Gastroesophageal sphincter (tissue), 4 donors: ENCODE measurements around the gene RGPD6. TPM values are rescaled to one million over a fixed set of nuclear protein-coding genes. Genes with fewer than 3 reads are reported as not detected.
"Not testable (repeated sequence)": the region's sequence is repeated elsewhere in the genome, so short reads cannot be mapped to it uniquely, and the experiment has no call there.

Experiments
- ATAC-seq: fragments of 150-250 bp; one replicate; pipeline ENCODE4 v1.9.1; 2016; ENCODE audit warnings: mild to moderate bottlenecking, moderate library complexity
- H3K27ac ChIP-seq, 4 donors: fragments of 200-600 bp; sonication (generic) in 3 of 4; 1 replicate in 3 of 4; 2 replicates in 1 of 4; pipeline ENCODE4 v1.5.1; 2016 to 2019
- H3K27me3 ChIP-seq: fragments of 200-600 bp; sonication (generic); one replicate; pipeline ENCODE4 v1.5.1; 2019
- H3K36me3 ChIP-seq, 2 donors: fragments of 200-600 bp; sonication (generic); one replicate each; pipeline ENCODE4 v1.5.1; 2019; ENCODE audit warnings: control low read depth in 1 of 2
- H3K4me1 ChIP-seq, 3 donors: fragments of 200-600 bp; sonication (generic); 1 replicate in 2 of 3; 2 replicates in 1 of 3; pipeline ENCODE4 v1.5.1; 2016 to 2019; ENCODE audit warnings: control low read depth in 2 of 3
- H3K4me3 ChIP-seq, 2 donors: fragments of 200-600 bp; sonication (generic); one replicate each; pipeline ENCODE4 v1.5.1; 2019; ENCODE audit warnings: mild to moderate bottlenecking in 1 of 2, moderate library complexity in 1 of 2
- H3K9me3 ChIP-seq, 3 donors: fragments of 200-600 bp; sonication (generic); one replicate each; pipeline ENCODE4 v1.5.1; 2017 to 2019; ENCODE audit warnings: control low read depth in 2 of 3
- WGBS, 2 donors: methylation state at CpG; one replicate each; pipeline ENCODE4 v1.1.5; 2018; ENCODE audit warnings: low coverage in 1 of 2; 5-methylcytosine and 5-hydroxymethylcytosine counted together
- total RNA-seq, 4 donors: library from RNA; depleted of rRNA; stranded (reverse); fragments of >200 nt; gene quantifications; one replicate each; pipeline ENCODE4 v1.1.0, GENCODE V29; 2016

RGPD6 gene
- total RNA-seq, 4 donors from 2014 or later: 26.2 to 66.8 (median 45.2) TPM

DNA sequence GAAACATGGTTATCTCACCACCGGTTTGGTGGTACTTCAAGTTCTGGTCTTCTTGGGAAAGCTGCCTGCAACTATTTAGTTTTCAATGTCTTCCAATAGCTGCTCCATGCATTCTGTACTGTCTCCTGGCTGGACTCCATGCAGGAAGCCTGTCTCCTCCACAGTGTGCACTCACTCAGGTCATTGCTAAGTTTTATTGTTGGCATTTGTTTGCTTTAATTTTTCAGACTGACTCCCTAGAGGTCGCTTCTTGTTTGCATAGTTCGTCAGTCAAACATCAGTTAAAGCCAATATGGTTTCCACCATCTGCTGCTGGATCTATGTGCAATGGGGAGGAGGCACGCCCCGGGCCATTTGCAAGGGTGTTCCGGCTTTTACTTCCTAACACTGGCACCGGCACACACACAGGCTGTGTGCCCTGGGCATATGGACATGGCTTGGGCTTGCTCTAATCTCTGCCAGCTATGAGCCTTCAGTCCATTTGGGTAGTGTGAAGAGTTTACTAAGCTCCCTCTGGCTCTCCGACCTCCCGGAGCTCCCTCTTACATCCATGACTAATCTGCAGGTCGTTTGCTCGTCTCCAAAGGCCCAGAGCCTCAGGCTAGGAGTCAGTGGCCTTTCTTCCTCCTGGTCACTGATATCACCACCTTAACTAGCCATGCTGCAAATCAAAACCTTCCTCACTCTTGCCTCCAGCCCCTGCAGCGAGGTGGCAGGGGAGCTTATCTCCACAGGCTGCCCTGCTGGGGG is 2.4 kb upstream of the RGPD6 start:
- not testable (repeated sequence) for H3K4me3 ChIP-seq, H3K36me3 ChIP-seq, H3K4me1 ChIP-seq, ATAC-seq, H3K9me3 ChIP-seq, H3K27me3 ChIP-seq, H3K27ac ChIP-seq
- WGBS, 2 donors: no CpG with 5 or more reads among the region's 12 CpGs

DNA sequence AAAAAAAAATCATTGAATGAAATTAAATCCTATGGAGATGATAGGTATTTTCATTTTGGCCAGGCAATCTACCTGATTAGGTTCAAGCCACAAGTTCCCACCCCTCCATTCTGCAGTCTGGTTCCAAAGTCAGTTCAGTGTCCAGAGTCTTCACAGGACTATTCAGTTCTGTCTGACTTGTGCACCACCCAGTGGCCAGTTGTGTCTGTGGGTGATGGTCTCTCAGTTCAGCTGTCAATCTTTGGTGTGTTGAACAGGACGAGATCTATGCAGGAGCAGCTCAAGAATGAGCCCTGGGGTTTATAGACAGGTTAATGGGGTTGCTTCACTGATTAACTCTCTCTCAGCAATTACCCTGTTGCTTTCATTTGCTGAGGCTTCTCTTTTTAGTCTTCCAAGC is 1.4 kb upstream of the RGPD6 start:
- H3K36me3 ChIP-seq, H3K4me1 ChIP-seq, H3K27me3 ChIP-seq, H3K4me3 ChIP-seq, H3K9me3 ChIP-seq, ATAC-seq, H3K27ac ChIP-seq: not testable (repeated sequence)
- WGBS, 2 donors: no CpG with 5 or more reads among the region's 1 CpG

DNA sequence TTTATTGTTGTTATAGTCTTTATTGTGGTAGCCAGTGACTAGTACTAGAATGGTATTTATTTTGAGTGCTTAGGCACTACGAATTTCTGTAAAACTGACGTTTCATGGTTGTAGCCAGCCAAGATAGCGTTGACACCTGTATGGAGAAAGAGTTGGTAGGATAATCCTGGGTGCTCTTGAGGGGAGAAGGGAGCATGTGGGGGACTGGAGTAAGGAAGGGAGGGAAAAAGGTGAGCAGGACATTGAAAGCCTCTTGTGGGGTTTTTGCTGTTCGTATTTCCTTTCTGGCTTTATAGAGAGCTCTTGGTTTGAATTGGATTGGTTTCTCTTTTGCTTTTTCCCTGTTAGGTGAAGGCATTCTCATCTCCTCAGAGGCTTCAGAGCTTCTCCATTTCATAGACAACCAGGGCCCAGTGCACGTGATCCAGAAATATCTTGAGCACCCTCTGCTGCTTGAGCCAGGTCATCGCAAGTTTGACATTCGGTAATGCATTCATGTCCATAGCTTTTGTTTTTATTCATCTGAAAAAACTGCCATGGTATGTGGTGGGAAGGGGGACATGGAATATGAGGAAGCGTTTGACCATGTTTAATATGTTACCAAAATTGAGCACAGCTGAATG is 77.2 kb downstream of the RGPD6 start:
- not testable (repeated sequence) for H3K9me3 ChIP-seq, H3K27ac ChIP-seq, H3K4me1 ChIP-seq, H3K27me3 ChIP-seq, H3K4me3 ChIP-seq, H3K36me3 ChIP-seq, ATAC-seq
- no CpG with 5 or more reads among the region's 8 CpGs for WGBS, 2 donors

DNA sequence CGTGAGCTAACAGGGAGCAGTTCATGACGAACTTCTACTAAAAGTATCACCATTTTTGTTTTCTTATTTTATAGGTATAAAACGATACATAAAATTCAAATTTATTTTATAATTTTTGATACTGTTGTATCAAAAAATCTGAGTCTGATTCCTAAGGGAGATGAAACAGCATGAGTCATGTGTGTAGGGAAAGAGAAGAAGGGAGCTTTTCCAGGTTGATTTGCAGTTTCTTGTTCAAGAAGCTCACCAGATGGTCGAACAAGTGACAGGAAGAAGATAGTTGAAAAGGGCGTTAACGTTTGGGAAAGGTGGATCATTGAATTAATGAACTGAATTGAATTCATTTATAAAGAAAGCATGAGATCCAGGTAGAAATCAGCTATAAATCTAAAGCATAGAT is 81.0 kb downstream of the RGPD6 start:
- not testable (repeated sequence) for H3K4me1 ChIP-seq
- WGBS, 2 donors: no CpG with 5 or more reads among the region's 6 CpGs

DNA sequence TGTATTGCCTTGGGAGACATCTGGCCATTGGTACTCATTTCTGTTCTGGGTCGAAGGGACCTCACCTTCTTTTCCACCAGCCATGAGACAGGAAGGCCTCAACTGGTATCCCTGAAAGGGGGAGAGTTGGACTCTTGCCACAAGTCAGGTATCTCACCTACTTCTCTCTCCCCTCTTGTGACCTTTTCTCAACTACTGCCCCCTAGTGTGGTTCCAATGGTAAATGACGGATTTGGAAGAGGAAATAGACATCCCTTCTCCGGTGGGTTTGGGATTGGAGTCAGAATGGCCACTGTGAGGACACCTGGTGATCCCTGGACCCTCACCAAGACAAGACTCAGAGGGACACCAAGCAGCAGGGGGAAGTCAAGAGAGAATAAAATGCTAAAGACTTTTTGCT is 82.5 kb downstream of the RGPD6 start:
- WGBS, 2 donors: no CpG with 5 or more reads among the region's 3 CpGs
- H3K27me3 ChIP-seq, H3K9me3 ChIP-seq, H3K36me3 ChIP-seq, H3K4me3 ChIP-seq, H3K4me1 ChIP-seq, ATAC-seq, H3K27ac ChIP-seq: not testable (repeated sequence)

More for the DNA sequence above, 81.0 kb downstream of the RGPD6 start:
- H3K4me3 ChIP-seq, H3K27ac ChIP-seq, H3K9me3 ChIP-seq, H3K36me3 ChIP-seq, ATAC-seq, H3K27me3 ChIP-seq: not testable (repeated sequence)

DNA sequence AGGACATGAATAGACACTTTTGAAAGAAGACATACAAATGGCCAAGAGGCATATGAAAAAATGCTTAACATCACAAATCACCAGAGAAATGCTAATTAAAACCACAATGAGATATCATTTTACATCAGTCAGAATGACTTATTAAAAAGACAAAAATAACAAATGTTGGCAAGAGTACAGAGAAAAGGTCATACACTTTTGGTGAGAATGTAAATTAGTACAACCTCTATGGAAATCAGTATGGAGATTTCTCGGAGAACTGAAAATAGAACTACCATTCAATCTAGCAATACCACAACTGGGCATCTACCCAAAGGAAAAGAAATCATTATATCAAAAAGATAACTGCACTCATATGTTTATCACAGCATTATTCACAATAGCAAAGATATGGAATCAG is 88.0 kb downstream of the RGPD6 start:
- WGBS, 2 donors: no CpG with 5 or more reads among the region's 1 CpG
- H3K36me3 ChIP-seq, ATAC-seq, H3K4me1 ChIP-seq, H3K27ac ChIP-seq, H3K4me3 ChIP-seq, H3K9me3 ChIP-seq, H3K27me3 ChIP-seq: not testable (repeated sequence)

DNA sequence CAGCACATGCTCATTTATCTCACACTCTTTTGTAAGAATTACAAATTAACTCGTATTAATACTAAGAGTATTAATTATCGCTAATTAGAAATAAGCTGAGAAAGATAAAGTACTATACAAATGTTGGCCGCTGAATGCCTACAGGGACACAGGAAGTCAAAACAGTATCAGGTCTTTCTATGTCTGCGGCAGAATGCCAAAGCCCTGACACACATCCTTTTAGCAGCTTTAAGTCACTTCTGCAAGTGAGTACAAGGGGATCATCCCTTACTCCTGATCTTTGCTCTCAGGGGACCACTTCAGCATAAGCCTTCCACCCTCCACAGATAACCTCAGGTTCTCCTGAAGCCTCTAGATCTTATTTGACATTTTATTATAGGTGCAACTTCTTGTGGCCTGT is 94.3 kb downstream of the RGPD6 start:
- not testable (repeated sequence) for H3K4me3 ChIP-seq, H3K27me3 ChIP-seq, H3K27ac ChIP-seq, ATAC-seq, H3K4me1 ChIP-seq, H3K36me3 ChIP-seq, H3K9me3 ChIP-seq
- WGBS, 2 donors: no CpG with 5 or more reads among the region's 4 CpGs

DNA sequence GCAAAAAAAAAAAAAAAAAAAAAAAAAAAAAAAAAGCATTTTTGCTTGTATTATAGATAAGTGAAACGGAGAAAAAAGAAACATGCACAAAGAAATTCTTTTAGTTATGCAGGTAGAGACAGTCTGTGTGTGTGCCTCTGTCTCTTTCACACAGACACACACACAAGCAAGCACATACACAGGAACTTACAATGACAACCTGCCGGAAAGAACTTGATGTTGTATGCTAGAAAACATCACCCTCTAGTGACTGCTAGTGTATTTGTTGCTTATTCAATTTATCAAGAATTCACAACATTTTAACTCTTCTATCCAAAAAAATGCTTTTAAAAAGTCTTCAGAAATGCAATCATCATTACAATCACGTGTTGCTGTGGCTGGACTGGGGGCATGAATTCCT is 95.8 kb downstream of the RGPD6 start:
- not testable (repeated sequence) for H3K9me3 ChIP-seq, H3K36me3 ChIP-seq, H3K27ac ChIP-seq, H3K4me3 ChIP-seq, H3K4me1 ChIP-seq, H3K27me3 ChIP-seq, ATAC-seq
- WGBS, 2 donors: no CpG with 5 or more reads among the region's 3 CpGs

DNA sequence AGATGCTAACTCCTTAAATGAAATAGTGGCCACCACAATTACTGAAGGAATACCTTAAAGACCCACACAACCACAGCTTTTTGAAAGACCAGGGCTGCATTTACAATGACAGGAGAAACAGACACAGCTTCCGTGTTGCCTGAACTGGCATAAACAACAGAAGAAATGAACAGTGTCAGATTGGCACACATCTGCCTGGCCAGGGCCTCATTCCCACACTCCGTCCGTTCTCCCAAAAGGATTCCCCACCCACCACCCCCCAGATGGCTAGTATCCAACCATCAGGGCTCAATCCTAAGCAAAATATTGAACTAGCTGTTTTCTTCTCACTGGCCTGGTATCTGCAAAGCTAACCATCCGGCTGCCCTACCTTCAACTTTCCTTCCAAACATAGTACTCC is 96.9 kb downstream of the RGPD6 start:
- H3K9me3 ChIP-seq, H3K4me1 ChIP-seq, H3K4me3 ChIP-seq, H3K36me3 ChIP-seq, H3K27ac ChIP-seq, H3K27me3 ChIP-seq, ATAC-seq: not testable (repeated sequence)
- no CpG with 5 or more reads among the region's 4 CpGs for WGBS, 2 donors

DNA sequence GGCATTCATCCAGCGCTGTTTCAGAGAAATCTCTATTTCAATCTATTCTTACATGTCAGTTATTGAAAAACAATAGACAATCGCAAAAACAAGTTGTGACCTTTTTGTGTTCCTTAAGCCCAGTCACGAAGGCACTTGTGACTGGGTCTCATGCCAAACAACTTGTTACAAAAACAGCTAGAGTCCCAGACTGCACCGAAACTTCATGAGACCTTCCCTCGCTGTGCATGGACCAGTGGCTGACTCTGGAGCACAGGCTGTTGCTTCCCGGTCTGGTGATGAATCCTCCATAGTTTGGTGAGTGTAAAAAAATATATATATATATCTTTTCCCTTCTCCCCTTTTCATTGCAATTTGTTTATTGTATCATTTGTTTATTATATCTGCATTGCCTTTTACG is 99.7 kb downstream of the RGPD6 start:
- H3K4me3 ChIP-seq, H3K27ac ChIP-seq, ATAC-seq, H3K36me3 ChIP-seq, H3K4me1 ChIP-seq, H3K9me3 ChIP-seq, H3K27me3 ChIP-seq: not testable (repeated sequence)
- WGBS, 2 donors: no CpG with 5 or more reads among the region's 7 CpGs

DNA sequence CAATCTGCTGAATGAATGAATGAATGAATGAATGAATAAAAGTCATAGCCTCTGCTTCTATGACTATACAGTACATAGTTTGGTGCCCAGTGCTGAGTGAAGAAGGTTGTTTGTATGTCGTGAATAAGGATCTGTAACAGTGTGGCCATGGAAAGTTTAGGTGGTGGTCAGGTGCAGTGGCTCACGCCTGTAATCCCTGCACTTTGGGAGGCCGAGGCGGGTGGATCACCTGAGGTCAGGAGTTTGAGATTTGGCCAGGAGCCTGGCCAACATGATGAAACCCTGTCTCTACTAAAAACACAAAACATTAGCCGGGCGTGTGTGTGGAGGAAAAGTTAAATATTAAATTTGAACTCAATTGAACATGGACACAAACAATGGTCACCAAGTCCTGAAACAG is 100.1 kb downstream of the RGPD6 start:
- not testable (repeated sequence) for H3K36me3 ChIP-seq, H3K27me3 ChIP-seq, H3K27ac ChIP-seq, H3K9me3 ChIP-seq, ATAC-seq, H3K4me1 ChIP-seq, H3K4me3 ChIP-seq
- WGBS, 2 donors: no CpG with 5 or more reads among the region's 6 CpGs

DNA sequence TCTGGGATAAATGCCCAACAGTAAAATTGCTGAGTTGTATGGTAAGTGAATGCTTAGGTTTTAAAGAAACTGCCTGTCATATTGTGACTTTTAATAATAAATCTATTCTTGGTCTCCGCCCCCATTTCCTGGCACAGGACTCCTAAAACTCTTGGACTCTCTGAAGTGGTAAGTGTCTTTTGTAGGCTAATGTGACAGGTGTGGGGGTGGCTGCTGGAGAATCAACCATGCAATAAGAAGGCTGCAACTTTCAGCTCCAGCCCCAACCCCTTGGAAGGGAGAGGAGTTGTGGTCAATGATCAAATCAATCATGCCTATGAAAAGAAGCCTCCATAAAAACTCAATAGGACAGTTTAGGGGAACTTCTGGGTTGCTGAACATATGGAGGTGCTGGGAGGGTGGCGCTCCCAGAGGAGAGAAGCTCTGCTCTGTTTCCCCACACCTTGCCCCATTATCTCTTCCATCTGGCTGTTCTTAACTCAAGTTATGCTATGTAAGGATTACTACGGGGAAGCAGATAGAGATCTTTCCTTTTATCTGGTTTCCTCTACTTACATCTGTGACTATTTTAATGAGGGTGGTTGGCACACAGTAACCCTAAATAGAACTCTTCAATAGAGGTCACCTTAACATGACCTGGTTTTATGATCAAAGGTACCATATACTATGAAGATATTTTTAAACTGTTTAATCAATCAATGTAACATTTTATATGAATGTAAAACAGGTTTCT is 101.2 kb downstream of the RGPD6 start:
- H3K4me1 ChIP-seq: not testable (repeated sequence)
- no CpG with 5 or more reads among the region's 3 CpGs for WGBS, 2 donors

DNA sequence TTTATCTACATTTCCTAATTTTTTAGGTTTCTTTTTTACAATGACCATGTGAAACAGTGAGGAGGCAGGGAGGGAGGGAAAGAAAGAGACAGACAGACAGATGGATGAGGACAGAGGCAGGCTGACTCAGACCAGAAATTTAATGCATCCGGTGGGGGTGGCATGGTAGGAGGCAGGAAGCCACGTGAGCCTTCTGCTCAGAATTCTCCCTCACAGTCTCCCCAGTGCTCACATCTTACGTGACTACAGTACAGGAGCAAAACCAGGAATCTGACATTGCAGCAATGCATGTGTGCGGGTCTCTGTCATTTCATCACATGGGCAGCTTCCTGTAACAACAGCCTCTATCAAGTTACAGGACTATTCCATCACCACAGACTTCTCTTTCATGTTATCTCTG is 102.1 kb downstream of the RGPD6 start:
- not testable (repeated sequence) for H3K27me3 ChIP-seq, H3K4me3 ChIP-seq, H3K9me3 ChIP-seq, H3K36me3 ChIP-seq, H3K27ac ChIP-seq, ATAC-seq, H3K4me1 ChIP-seq
- no CpG with 5 or more reads among the region's 4 CpGs for WGBS, 2 donors

More for the DNA sequence above, 101.2 kb downstream of the RGPD6 start:
- not testable (repeated sequence) for H3K9me3 ChIP-seq, ATAC-seq, H3K36me3 ChIP-seq, H3K27me3 ChIP-seq, H3K4me3 ChIP-seq, H3K27ac ChIP-seq

DNA sequence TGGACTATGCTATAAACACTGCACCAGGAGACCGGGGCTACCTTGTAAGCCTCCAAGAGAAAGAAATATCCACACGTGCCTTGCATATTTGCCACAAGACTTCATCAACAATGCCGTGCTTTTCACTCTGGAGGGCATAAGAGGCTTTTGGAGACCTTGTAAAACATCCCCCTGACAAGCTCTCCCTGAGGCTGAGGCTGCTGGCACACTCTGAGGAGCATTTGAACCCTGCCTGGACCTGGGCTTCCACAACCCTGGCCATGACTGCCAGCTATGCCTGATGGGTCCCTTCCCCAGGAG is 104.0 kb downstream of the RGPD6 start:
- not testable (repeated sequence) for H3K27ac ChIP-seq, H3K4me1 ChIP-seq, H3K9me3 ChIP-seq, ATAC-seq, H3K36me3 ChIP-seq, H3K27me3 ChIP-seq, H3K4me3 ChIP-seq
- no CpG with 5 or more reads among the region's 3 CpGs for WGBS, 2 donors
